Psoas muscle (tissue), 8 donors: ENCODE measurements around the gene LILRB3. TPM values are rescaled to one million over a fixed set of nuclear protein-coding genes. Genes with fewer than 3 reads are reported as not detected.
A peak's percentile ranks its signal among the peaks of the same experiment; 100 is the strongest.

Source experiments
- ATAC-seq, 4 donors: fragments of 200-7000 bp; cut with Tn5 transposase; one replicate each; pipeline ENCODE4 v1.9.1; 2020; ENCODE audit warnings: moderate library complexity in 3 of 4, mild to moderate bottlenecking in 2 of 4
- DNase-seq, 2 donors: peaks; one replicate each; pipeline ENCODE4 v3.0.0-alpha.2; 2020
- H3K27ac ChIP-seq: fragments of 200-600 bp; one replicate; pipeline ENCODE4 v1.8.0; 2022
- H3K27me3 ChIP-seq, 3 donors: fragments of 200-600 bp in 1 of 3; one replicate each; pipeline versions ENCODE4 v1.6.1 to v1.8.0; 2013 to 2022; ENCODE audit warnings: low read length in 2 of 3, mild to moderate bottlenecking in 2 of 3, moderate library complexity in 1 of 3; ENCODE audit not compliant: insufficient read depth in 3 of 3
- H3K36me3 ChIP-seq, 2 donors: fragments of 200-600 bp in 1 of 2; one replicate each; pipeline versions ENCODE4 v1.6.1 to v1.8.0; 2013 to 2022; ENCODE audit warnings: low read depth in 1 of 2, mild to moderate bottlenecking in 1 of 2, moderate library complexity in 1 of 2; ENCODE audit not compliant: insufficient read depth in 1 of 2
- H3K4me1 ChIP-seq: fragments of 200-600 bp; one replicate; pipeline ENCODE4 v1.8.0; 2022
- H3K4me3 ChIP-seq: fragments of 200-600 bp; one replicate; pipeline ENCODE4 v1.8.0; 2022; ENCODE audit warnings: mild to moderate bottlenecking
- H3K9me3 ChIP-seq: fragments of 200-600 bp; one replicate; pipeline ENCODE4 v1.8.0; 2022
- CTCF ChIP-seq: fragments of 200-600 bp; IDR thresholded peaks from one replicate; pipeline ENCODE4 v1.8.0; 2022; ENCODE audit warnings: antibody characterized with exemption
- WGBS, 3 donors: extraction: QIAGEN DNeasy Blood & Tissue Kit; methylation state at CpG; one replicate each; pipeline versions ENCODE4 v1.1.6 to v1.1.7; 2013; 5-methylcytosine and 5-hydroxymethylcytosine counted together
- intact Hi-C, 2 donors: fragments of 100-400 bp; cut with DNase I; formaldehyde crosslinking; loops; one replicate each; pipeline versions ENCODE4 v1.11.0 to v1.14.2; 2022
- polyA plus RNA-seq, 3 donors: library from polyadenylated mRNA; stranded (reverse); fragments of 200-250 nt; gene quantifications; one replicate each; pipeline ENCODE4 v1.2.3, GENCODE V29; 2013
- total RNA-seq, 4 donors: library from RNA; stranded (reverse); fragmentation: NEBNext Ultra II Directional in 2 of 4; extraction: Animal tissue kit (Norgen Biotek cat#: 25700) in 2 of 4; gene quantifications; one replicate each; pipeline versions ENCODE4 v1.2.1 to v1.2.4, GENCODE V29; 2021 to 2023
- donor health status: healthy with polysubstance abuse.
- donor health status: DM: no; HTN: no; CAD: no; lungs with moderate emphysema.
- donor health status: Bipolar disorder and iron deficiency.
- donor health status: healthy.
- donor health status: DM: yes; HTN: yes; CAD: no.
- donor health status: DM: no; HTN: no; CAD: no.
- donor health status: DM: no; HTN: no; CAD: no.
- donor health status: DM: yes; HTN: yes; CAD: no.

The LILRB3 gene
- total and polyA plus RNA-seq, 7 donors, result 0.32 to 3.8 (median 1.9) TPM

DNA sequence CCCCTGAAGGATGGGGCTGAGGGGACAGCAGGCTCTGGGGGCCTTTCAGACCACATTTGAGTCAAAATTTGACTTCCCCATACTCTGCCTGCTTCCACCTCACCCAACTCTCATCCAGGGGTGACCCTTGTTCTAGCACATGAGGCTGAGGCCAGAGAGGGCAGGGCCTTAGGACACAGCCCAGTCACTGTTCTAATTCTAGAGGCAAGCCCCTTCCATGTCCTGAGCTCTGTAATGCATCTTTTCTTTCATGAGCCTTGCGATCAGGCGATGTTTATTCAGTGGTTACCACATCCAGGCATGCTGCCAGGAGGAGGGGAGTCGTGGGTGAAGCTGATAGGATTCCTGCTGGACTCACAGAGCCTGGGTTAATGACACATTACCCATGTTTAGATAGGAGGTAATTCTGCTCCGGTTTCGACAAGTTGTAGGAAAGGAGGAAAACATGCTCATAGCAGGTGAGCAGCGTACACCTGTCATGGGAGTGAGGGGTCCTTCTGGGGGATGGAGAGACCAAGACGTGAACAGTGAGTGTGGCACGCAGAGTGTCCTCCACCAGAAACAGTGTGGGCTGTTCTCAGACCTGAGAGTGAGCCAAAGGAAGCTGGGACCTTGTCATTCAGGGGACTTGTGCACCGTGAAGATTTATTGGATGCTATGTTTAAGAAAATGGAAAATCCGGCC, 12.9 kb downstream of the LILRB3 start:
- DNase-seq (peak; percentile 89 to 90), ATAC-seq (peak; percentile 81 to 85 (median 84))
- Histone ChIP-seq H3K9me3 (no peaks in the 10 kb centered on the region), H3K4me1 (peaks cover 47% of the 10 kb centered on the region), H3K36me3 (peaks cover 14 to 38% of the 10 kb centered on the region in 2 donors), H3K27me3 (no peaks in the 10 kb centered on the region), H3K27ac (peak overlapping the region; percentile 79), H3K4me3 (no peak overlapping the region)
- intact Hi-C loops, result no loop called here
- TF ChIP-seq CTCF, result no peak
- WGBS, 3 donors, result 48 to 51% (median 49%) methylated on average over 10 of the region's 10 CpGs

DNA sequence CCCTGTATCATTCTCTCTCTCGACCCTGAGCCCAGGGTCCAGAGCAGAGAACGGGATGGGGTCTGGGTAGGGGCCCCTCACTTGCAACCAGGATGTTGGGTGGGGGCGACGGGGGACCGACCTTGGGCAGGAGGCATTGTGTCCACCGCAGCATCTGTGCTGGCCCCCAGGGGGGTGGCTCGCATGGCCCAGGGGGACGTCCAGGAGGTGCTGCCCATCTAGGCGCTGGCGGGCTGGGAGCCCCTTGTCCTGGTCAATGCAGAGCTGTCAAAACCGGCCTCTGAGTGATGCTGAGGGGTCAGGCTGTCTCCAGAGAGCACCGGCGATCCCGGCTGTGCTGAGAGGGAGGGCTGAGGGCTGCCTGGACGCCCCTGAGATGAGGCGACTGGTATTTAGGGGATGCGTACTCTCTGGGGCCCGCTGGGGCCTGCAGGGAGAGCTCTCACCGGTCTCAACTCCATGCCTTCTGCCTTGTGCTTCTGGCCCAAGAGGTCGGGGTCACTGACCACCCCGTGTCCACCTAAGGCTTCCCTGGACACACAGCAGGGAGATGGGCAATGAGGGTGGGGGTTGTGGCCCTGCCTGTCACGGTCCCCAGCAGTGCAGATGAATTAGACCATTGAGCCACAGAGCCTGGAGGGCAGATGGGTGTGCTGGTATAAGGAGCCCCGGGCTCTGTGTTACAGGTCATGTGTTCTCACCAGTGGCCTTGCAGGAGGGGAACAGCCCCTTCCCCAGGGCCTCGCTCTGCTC, 13.6 kb downstream of the LILRB3 start:
- no peaks in the 10 kb centered on the region for H3K9me3 ChIP-seq
- no peak overlapping the region for H3K4me3 ChIP-seq
- ATAC-seq (peak; percentile 7 to 28 (median 15)), DNase-seq (no peak)
- TF ChIP-seq CTCF, result no peak
- peak overlapping the region; percentile 79 for H3K27ac ChIP-seq
- intact Hi-C loops, result no loop called here
- H3K36me3 ChIP-seq, result peaks cover 16 to 45% of the 10 kb centered on the region in 2 donors
- no peaks in the 10 kb centered on the region for H3K27me3 ChIP-seq
- 49 to 60% (median 57%) methylated on average over 19 to 24 of the region's 24 CpGs for WGBS, 3 donors
- peaks cover 54% of the 10 kb centered on the region for H3K4me1 ChIP-seq

DNA sequence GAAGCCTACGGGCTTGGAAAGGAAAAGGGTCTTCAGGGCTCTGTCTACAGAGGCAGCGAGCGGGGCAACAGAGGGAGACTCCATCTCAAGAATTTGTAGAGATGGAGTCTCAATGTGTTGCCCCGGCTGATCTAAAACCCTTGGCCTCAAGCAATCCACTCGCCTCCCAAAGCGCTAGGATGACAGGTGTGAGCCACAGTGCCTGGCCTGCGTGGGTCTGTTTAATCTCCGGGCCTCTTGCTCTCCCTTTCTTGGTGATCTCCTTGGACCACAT, 14.1 kb downstream of the LILRB3 start:
- Histone ChIP-seq H3K4me3 (no peak overlapping the region), H3K36me3 (peaks cover 16 to 50% of the 10 kb centered on the region in 2 donors), H3K4me1 (peaks cover 59% of the 10 kb centered on the region), H3K27me3 (no peaks in the 10 kb centered on the region), H3K27ac (peak overlapping the region; percentile 79), H3K9me3 (no peaks in the 10 kb centered on the region)
- no peak for TF ChIP-seq CTCF
- DNase-seq, result no peak
- 50 to 58% (median 53%) methylated on average over 8 of the region's 8 CpGs for WGBS, 3 donors
- intact Hi-C loops, result no loop called here
- peak in 1 of 4 donors; percentile 1 for ATAC-seq

DNA sequence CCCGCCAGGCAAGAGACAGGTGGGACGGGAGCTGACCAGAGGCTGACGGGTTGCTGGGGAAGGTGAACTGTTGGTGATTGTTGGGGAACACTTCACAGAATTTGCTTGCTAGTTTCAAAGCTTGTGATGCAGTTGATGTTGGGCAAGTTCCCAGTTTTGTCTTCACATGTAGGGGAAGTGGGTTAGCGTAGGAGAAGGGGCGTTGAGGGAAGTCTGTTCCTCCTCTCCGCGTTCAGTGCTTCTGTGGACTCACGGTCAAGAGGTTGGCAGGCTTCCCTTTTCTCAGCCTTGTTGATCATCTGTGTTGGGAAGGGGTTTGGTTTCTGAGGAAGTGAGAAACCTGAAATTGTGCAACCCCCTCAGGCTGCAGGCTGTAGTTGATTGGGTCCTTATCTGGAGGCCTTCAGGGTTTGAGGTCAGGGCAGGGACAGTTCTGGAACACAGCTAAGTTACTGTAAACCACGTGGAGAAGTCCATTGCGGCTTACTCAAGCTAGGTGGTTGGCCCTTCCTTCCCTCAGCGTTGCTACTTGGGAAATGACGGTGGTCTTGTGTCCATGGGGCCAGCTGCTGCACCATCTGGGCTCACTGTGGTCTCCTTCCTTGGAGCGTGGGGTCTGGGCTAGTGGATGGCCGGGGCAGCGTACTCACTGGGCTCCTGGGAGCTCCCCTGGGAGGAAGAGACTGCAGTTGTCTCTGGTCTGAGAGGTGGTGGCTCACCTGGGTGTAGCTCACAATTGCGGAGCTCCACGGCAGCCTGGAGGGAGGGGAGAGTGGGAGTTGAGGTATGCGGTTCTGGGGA, 14.6 kb downstream of the LILRB3 start:
- 64 to 72% (median 66%) methylated on average over 18 of the region's 18 CpGs for whole genome bisulfite sequencing, 3 donors
- intact Hi-C loops, result no loop called here
- peak; percentile 15 to 37 (median 22) for ATAC-seq

More for the DNA sequence above, 14.6 kb downstream of the LILRB3 start:
- TF ChIP-seq CTCF, result no peak
- Histone ChIP-seq H3K4me1 (peaks cover 65% of the 10 kb centered on the region), H3K27me3 (no peaks in the 10 kb centered on the region), H3K9me3 (no peaks in the 10 kb centered on the region), H3K27ac (peak overlapping the region; percentile 79), H3K4me3 (peak overlapping the region; percentile 18), H3K36me3 (peaks cover 16 to 56% of the 10 kb centered on the region in 2 donors)
- DNase-seq, result peak in 1 of 2 donors; percentile 73
